ENCODE results near the gene CNPY2. TPM values are rescaled to one million over a fixed set of nuclear protein-coding genes. Genes with fewer than 3 reads are reported as not detected.
"Not testable (repeated sequence)": the region's sequence is repeated elsewhere in the genome, so short reads cannot be mapped to it uniquely, and the experiment has no call there.

The CNPY2 gene
- total RNA-seq, 1 donor from 2014 or later, result 154 TPM

DNA sequence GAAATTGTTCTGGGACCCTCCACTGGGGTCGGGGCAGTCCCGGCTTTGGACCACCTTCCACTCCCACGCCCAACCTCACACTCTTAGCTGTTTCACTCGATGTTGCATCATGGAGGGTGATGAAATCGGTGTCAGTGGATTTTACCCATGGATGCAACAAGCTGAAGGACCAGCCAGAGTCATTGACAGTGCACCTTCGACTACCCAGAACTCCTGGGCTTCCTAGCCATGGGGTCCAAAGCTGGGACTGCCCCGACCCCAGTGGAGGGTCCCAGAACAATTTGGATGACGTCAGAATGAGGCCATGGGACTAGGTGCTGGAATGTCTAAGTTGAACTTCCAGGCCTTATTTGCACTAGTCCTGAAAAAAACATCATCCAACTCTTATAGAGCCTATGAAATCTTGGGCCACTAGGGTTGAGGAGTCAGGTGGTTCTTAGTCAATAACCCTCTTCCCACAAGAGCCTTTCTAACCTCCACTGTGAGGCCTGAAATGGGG lies 22.0 kb upstream of the CNPY2 start:
- Mint-ChIP-seq H3K9me3 (ENCODE audit: unreplicated experiment) (no peaks in the 10 kb centered on the region), H3K27ac (ENCODE audit: unreplicated experiment) (no peak overlapping the region), H3K4me3 (ENCODE audit: unreplicated experiment) (no peak overlapping the region), H3K4me1 (ENCODE audit: unreplicated experiment) (peaks cover 14% of the 10 kb centered on the region), H3K36me3 (ENCODE audit: unreplicated experiment) (no peaks in the 10 kb centered on the region), H3K27me3 (ENCODE audit: unreplicated experiment) (no peaks in the 10 kb centered on the region)
- DNase-seq (ENCODE audit: extremely low spot score, unreplicated experiment), result no peak
- TF ChIP-seq, protein P1, sequence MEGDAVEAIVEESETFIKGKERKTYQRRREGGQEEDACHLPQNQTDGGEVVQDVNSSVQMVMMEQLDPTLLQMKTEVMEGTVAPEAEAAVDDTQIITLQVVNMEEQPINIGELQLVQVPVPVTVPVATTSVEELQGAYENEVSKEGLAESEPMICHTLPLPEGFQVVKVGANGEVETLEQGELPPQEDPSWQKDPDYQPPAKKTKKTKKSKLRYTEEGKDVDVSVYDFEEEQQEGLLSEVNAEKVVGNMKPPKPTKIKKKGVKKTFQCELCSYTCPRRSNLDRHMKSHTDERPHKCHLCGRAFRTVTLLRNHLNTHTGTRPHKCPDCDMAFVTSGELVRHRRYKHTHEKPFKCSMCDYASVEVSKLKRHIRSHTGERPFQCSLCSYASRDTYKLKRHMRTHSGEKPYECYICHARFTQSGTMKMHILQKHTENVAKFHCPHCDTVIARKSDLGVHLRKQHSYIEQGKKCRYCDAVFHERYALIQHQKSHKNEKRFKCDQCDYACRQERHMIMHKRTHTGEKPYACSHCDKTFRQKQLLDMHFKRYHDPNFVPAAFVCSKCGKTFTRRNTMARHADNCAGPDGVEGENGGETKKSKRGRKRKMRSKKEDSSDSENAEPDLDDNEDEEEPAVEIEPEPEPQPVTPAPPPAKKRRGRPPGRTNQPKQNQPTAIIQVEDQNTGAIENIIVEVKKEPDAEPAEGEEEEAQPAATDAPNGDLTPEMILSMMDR (IDR thresholded peaks at IDR 0.05), result no peak

DNA sequence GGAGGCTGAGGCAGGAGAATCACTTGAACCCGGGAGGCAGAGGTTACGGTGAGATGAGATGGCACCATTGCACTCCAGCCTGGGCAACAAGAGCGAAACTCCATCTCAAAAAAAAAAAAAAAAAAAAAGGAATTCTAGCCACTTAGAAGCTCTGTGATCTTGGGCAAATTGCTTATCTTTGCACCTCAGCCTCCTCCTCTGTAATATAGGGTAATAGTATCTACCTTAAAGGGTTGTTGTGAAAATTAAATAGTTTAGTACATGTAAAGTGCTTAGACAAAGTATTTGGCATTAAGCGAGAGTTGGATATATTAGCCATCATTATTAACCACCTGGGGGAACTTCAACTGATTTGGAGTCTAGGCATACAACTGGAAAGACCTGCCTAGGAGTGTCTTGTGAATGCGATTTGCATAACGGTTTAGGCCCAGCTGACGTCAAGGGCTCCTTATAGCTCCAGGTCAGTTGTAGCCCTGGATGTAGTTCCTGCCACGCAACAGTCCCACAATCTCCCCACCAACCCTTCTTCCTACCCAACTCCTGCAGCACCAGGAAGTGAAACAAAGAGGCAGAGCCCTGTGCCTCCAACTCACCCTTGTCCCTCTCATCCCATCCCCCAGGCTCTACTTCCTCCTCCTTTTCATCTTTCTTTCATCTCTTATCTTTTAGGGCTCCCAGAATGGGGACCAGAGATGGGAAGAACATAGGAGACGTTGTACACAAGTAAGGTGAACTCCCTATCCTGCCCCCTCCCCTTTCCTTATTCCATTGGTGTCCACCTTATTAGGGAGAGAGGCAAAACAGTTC lies 20.8 kb upstream of the CNPY2 start:
- Mint-ChIP-seq H3K36me3 (ENCODE audit: unreplicated experiment) (no peaks in the 10 kb centered on the region), H3K9me3 (ENCODE audit: unreplicated experiment) (no peaks in the 10 kb centered on the region), H3K4me3 (ENCODE audit: unreplicated experiment) (no peak overlapping the region), H3K27ac (ENCODE audit: unreplicated experiment) (no peak overlapping the region), H3K4me1 (ENCODE audit: unreplicated experiment) (peaks cover 17% of the 10 kb centered on the region), H3K27me3 (ENCODE audit: unreplicated experiment) (no peaks in the 10 kb centered on the region)
- DNase-seq (ENCODE audit: extremely low spot score, unreplicated experiment), result no peak
- TF ChIP-seq, protein P1 (IDR thresholded peaks at IDR 0.05), result no peak

DNA sequence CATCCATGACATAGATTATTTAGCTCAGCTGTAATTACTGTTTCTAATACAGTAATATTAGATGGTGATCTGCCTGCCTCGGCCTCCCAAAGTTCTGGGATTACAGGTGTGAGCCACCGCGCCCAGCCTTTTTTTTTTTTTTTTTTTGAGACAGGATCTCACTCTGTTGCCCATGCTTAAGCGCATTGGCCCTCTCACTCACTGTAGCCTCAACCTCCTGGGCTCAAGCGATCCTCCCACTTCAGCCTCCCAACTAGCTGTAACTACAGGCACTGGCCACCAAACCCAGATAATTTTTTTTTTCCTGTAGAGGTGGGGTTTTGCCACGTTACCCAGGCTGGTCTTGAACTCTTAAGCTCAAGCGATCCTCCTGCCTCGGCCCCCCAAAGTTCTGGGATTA lies 19.7 kb upstream of the CNPY2 start:
- peaks cover 17% of the 10 kb centered on the region for H3K4me1 Mint-ChIP-seq (ENCODE audit: unreplicated experiment)
- not testable (repeated sequence) for H3K27ac Mint-ChIP-seq (ENCODE audit: unreplicated experiment); H3K36me3 Mint-ChIP-seq (ENCODE audit: unreplicated experiment); DNase-seq (ENCODE audit: extremely low spot score, unreplicated experiment); H3K9me3 Mint-ChIP-seq (ENCODE audit: unreplicated experiment); H3K4me3 Mint-ChIP-seq (ENCODE audit: unreplicated experiment); H3K27me3 Mint-ChIP-seq (ENCODE audit: unreplicated experiment)

DNA sequence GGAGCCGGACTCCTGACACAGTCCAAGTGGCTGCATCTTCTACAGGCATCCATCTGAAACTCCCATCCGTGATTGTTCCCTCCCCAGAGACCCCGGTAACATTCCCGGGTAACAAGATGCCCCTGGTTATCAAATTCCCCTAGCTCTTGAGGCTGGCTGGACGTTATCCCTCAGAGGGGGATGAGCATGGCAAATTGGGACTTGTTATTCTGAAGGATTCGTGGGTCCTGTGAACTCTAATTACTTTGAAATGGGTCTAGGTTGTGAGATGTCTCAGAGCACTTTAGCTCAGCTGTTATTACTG lies 18.7 kb upstream of the CNPY2 start:
- Mint-ChIP-seq H3K27me3 (ENCODE audit: unreplicated experiment) (no peaks in the 10 kb centered on the region), H3K9me3 (ENCODE audit: unreplicated experiment) (no peaks in the 10 kb centered on the region), H3K4me1 (ENCODE audit: unreplicated experiment) (peaks cover 17% of the 10 kb centered on the region), H3K4me3 (ENCODE audit: unreplicated experiment) (peak overlapping the region; percentile 82), H3K36me3 (ENCODE audit: unreplicated experiment) (peaks cover 3% of the 10 kb centered on the region), H3K27ac (ENCODE audit: unreplicated experiment) (peak overlapping the region; percentile 97)
- DNase-seq (ENCODE audit: extremely low spot score, unreplicated experiment), result no peak
- TF ChIP-seq, protein P1 (IDR thresholded peaks at IDR 0.05), result no peak

DNA sequence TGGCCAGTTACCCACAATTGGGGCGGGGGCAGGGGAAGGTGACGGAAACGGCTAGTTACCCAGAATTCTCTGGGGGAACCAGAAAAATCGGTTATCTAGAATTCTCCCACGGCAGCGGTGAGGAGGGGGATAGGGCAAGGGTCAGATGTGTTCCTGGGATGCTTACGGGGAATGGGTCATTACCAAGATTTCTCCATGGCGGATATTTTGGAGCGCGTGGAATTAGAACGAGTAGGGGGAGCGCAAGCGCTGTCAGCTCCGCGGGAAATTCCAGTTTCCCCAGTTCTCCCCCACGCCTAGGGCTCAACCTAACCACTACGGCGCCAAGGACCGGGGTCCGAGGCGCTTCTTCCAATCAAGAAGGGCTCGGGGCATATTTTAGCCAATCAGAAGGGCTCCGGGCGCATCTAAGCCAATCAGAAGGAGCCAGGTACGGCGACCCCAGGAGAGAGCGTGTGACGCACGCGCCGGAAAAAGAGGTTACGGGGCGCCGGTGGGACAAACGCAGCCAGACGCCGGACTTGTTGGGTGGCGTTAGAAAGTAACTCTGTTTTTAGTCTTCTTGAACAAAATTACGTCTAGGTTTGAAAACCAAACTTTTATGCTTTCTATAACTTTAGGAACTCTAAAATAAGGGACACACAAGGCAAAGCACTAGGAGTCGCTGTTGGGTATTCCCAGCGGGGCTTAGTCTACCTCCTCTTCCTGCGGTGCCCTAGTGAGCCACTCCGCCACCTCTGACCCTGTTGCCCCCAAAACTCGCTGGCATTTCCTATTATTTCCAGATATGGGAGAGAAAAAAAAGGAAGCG lies 18.1 kb upstream of the CNPY2 start, which contains the start of gene PAN2:
PAN2 (minus strand) TSS at position 322 of the 811 bp plus-strand sequence. CDS start 906 bp downstream, outside the sequence.
- TF ChIP-seq, protein P1 (IDR thresholded peaks at IDR 0.05), result peak; percentile 81
- DNase-seq (ENCODE audit: extremely low spot score, unreplicated experiment), result peak; percentile 95
- H3K27me3 Mint-ChIP-seq (ENCODE audit: unreplicated experiment), result no peaks in the 10 kb centered on the region
- peaks cover 3% of the 10 kb centered on the region for H3K36me3 Mint-ChIP-seq (ENCODE audit: unreplicated experiment)
- H3K4me3 Mint-ChIP-seq (ENCODE audit: unreplicated experiment), result peak within 1 kb of the TSS; percentile 82
- peaks cover 17% of the 10 kb centered on the region for H3K4me1 Mint-ChIP-seq (ENCODE audit: unreplicated experiment)
- H3K27ac Mint-ChIP-seq (ENCODE audit: unreplicated experiment), result peak within 1 kb of the TSS; percentile 97
- H3K9me3 Mint-ChIP-seq (ENCODE audit: unreplicated experiment), result no peaks in the 10 kb centered on the region

Data from osteocyte (in vitro differentiated cells).